NCI-H446 (cell line): Measurements from ENCODE around the gene NIN.

ENCODE experiments used
- DNase-seq, 2 experiments: peaks; one replicate each; lab custom pipeline; 2025; lab: John Stamatoyannopoulos, UW

Gene NIN

DNA sequence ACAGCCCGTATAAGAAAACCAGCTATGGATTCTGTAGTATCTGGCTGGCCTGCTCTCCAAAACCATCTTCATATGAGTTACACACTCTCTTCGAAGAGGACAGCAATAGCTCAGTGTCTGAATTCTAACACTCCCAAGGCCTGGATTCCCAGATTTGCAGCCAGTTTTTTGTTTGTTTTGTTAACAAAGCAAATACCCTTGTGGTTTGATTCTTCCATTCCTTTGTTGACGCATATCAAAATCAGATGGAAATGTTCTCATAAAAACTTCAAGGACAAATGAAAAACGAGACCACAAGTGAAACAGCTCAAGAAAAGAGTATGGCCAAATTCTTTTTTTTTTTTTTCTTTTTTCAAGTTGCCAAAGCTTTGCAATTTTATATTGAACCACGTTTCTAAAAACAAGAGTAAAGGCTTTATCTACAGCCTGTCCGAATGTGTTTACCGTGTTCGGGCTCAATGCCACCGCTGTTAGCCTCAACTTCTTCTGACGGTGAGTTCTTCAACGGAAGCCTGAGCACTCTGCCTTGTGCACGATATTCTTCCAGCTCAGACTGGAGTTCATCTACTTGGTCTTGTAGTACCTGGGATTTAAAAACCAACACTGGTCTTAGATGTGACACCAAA lies 67.5 kb downstream of the NIN start:
- DNase-seq, result no peak

DNA sequence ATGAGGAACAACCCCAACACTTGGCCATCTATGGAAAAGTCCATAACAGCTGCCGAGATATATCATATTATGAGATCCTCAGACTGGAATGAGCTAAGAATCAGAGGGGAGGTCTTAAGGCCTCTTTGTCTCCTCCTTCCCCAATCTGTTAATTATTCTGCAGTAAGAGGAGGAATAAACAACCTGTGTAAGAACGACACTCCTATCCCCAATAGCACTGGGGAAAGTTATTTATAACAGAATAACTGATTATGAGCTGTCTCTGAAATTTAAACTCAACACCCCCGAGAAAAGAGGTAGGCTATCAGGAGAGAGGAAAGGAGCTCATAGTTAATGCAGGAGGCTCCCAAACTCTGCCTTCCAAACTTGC lies 68.0 kb downstream of the NIN start:
- no peak for DNase-seq

- no peak for DNase-seq
These were observed 68.7 kb downstream of the NIN start for GRCh38 chr14:50762001-50762930.

DNA sequence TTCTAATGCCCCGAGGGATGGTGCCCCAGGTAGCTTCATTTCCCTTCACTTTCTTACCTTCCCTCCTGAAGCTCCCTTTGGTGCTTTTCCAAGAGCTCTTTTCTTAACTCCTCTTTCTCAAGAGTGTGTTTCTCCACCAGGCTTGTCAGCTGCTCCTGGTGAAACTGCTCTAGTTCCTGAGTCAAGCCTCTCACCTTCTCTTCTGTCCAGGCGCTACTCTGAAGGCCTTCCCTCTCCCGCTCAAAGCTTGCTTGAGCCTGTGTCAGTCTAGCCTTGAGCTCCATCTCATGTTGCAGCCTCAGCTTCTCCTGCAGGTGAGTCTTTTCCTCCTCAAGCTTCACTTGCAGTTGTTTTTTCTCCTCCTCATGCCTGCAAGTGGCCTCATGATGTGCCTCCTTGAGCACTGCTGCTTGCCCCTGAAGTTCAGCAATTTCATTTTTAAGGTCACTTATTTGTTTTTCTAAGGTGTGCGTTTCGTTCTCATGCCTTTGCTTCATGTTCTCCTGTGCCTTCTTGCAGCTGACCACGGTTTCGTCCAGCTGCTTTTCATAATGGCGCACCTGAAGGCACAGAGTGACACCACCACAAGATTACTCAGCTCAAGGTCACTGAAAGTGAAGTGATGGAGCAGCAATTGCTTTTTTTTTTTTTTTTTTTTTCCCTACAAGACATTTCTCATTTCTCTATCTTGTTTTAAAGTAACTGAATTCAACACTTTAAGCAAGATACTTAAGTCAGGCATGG lies 71.0 kb downstream of the NIN start:
- DNase-seq, result no peak

- DNase-seq, result no peak
These were observed 72.0 kb downstream of the NIN start for GRCh38 chr14:50758945-50759344.

- no peak for DNase-seq
These were observed 72.7 kb downstream of the NIN start for GRCh38 chr14:50758305-50758704.

DNA sequence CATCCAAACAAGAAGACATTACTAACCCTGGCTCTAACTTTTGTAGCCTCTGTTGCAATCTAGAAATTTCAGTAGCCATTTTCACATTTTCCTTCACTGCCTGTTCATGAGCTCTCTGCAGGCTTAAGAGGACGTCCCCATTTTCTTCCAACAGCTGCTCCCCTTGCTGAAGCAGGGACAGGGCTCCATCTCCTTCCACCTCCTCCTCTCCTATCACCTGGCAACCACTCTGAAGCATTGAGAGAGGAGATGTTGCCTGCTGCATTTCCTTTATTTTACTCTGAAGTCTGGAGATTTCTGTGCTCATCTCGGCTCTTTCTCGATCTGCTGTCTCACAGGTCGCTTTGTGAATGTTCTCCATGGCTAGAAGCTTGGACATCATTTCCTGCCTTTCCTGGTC lies 73.3 kb downstream of the NIN start:
- DNase-seq, result no peak

DNA sequence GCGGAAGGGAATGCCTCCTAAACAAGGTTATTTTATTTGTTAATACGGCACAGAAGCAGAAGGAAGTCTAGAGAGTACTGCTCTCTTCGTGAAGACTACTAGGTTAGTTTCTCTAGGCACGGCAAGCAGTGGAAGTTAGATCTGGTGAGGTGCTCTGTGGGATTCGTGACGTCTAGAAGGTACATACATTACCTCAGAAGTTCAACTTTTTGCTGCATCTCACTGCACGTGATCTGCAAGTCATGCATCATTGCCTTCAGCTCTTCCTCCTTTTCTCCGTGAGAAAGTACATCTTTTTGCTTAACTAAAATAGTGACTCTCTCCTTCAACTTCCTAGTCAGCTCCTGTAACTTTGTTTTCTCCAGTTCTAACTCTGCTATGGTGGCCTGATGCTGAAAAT lies 74.7 kb downstream of the NIN start:
- DNase-seq, result no peak

DNA sequence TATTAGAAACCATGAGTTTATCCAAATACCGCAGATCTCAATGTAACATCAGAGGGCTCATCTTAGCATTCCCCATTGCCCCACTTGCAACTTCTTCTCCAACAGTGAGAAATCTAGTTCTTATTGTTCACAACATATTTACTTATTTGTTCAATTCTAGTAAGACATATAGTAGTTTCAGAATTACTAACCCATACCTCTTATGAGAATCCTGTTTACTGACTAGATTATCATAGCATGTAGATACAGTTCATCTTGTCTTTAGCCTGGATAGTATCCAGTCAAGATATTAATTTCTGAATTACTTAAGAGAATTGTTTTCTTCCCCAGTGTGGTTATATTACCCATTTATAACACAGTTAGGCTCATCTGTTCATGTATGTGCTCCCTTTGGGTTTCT lies 80.6 kb downstream of the NIN start:
- DNase-seq, result no peak

GRCh38 chr14:50745401-50746058 lies 85.4 kb downstream of the NIN start:
- no peak for DNase-seq

DNA sequence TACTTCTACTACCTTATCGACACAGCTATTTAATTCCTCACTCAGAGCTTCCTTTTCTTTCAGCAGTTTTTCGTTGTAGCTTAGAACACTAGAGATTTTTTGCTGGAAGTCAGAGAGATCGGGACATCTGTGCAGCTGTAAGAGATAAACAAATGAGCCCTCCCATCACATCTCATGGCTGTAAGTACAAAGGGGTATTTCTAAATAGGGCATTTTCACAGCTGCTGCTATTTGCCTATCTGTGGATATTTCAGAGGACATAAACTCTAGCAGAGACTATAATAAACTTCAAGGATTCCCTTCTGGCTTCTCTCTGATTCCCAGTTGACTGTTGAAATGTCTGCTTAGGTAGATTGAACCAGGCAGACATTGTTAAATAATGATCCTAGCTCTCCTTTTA lies 86.7 kb downstream of the NIN start:
- DNase-seq, result no peak

GRCh38 chr14:50741567-50741966 lies 89.4 kb downstream of the NIN start:
- DNase-seq, result no peak

DNA sequence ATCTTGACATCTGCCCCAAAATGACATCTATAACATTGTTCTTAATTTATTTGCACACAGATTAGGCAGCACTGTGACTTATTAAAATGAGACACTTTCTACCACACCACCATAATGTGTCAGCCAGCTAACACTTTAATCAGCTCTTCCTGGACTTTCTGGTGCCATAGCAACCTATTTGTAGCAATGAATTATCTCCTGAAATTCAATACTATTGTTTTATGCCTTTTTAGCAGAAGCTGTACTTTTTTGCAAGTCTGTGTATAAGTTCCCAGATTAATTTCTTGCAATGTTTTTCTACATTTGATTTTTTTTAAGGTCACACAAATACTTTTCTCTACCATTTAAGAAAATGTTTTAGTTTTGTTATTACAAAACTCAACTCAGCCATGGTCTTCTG lies 90.1 kb downstream of the NIN start:
- no peak for DNase-seq

GRCh38 chr14:50739186-50739585 lies 91.8 kb downstream of the NIN start:
- DNase-seq, result no peak

- DNase-seq, result no peak
These were observed 94.0 kb downstream of the NIN start for GRCh38 chr14:50736932-50737419.

DNA sequence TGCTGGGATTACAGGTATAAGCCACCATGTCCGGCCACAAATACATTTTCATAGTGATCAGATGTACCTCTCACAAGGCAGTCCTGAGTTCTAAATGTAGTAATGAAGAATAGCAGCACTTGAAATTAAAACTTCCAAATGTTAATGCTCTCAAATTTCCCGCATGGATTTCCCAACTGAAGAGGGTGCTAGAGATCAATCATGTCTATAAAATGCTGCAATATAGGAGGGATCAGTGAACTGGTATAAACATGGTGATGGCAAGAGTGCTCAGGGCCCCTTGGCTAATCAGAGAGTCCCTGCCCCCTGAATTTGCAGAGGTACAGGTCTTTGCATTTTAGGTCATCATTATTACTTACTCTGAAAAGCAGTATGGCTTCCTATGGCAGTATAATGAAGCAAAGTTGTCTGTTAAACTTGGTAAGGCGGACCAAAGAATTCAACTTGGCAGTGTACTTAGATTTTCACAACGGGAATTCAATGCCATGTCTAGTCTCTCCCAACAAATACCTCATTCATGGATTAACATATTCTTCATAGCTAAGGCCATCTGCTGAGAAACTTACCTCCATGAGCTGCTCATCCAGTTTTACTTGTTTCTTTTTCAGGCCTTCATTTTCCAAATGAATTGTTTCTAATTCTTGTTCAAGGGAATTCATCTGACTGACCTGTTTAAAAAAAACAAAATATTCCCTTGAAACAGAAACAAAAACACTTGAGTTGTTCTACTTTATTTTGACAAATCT lies 95.8 kb downstream of the NIN start:
- DNase-seq, result peak in 1 of 2 experiments; percentile 16

DNA sequence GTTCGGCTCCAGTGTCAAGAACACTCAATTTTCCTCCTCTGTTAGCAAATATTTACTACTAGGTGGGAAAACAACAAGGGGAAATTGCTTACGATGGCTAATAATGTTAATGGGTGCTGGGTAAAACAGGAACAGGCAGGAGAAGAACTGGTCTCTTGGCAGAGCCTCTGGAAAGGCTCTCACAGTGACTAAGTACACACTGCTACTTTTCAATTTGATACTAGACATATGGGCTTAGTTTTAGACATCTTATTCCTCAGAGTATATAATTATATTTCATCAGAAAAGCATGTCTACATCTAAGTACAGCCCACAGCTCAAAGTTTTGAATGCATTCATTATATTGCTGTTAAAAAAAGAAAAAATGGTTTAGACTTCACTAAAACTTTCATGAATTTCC lies 97.5 kb downstream of the NIN start:
- no peak for DNase-seq

DNA sequence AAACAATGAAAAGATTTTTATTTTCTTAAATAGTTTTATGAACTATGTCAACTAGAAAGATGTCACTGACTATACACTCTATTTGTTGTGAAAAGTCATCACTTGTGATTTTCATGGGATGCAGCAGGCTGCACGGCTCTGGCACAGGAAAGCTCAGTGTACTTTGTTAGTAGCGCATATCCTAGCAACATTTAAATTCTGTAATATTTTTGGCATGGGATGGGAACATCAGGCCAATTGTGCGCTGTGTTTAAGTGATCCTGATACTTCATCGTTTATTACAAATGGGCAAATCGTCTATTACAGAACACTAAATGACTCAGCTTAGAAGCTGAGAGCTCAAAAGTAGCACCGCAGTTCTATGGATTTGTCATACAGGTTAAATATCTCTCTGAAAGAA lies 102.1 kb downstream of the NIN start:
- DNase-seq, result no peak

DNA sequence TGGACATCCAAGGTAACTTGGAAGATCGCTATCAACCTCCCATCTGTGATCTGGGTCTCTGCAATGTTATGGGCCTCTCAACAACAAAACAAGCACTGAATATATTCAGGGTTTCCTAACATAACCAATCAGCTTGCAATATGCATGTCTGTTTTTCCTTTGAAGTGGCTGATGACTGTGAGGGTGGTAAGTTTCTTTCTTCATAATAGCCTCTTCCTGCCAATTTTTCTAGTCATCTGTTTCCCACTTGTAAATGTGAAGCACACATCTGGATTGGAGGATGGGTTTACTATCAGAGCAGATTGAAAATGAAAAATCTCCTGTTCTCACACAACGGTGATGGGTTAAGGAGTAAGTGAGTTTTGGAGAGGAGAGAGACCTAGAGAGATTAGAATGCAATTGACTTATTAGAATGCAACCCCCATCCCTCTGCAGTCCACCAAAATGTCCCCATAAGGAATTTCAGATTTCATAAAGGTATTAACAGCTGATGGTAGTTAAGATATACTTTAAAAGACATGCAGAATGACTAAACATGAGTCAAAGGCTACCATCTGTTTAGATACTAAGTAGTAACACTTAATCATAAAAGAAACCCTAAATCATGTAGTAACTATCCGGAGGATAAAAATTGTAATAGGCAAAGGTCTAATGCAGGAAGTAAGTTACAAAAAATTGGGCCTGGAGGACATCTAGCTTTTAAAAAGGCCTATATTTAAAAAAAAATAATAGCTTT lies 104.4 kb downstream of the NIN start:
- no peak for DNase-seq

- no peak for DNase-seq
These were observed 105.2 kb downstream of the NIN start for GRCh38 chr14:50725761-50726160.
